Limb (tissue), 2 donors: ENCODE data around the gene EIPR1.
"Not testable (repeated sequence)": the region's sequence is repeated elsewhere in the genome, so short reads cannot be mapped to it uniquely, and the experiment has no call there.

Source experiments
- DNase-seq, 2 donors: peaks; one replicate each; pipeline ENCODE4 v3.0.0-alpha.2; 2016; ENCODE audit errors: extremely low spot score in 2 of 2

EIPR1 gene

DNA sequence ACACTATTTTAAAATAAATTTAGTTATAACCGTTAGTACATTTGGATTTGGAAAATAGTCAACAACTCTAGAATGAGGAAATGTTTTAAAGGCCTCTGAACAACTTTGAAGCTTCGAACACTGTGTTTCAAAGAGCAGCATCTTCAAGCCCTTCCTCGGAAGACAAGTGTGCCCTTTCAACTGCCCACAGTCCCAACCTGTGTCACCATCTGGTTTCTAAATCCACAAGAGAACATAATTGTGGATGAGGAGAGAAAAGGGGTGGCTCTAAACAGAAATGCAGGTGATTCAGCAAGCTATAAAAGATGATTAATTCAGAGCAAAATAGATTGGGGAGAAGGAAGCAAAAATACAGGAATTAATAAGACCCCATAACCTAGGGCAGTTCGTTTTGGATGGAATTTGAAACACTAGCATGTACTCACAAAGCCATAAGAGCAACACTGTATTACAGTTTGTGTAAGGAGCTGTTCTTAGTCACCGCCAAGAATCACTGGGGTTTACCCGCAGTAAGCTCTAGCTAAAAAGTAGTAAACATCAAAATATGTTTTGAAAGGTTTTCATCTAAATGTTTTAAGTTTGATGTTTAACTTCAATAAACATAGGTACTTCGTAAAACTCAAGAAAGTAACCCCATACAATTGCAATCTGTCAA, 160.7 kb downstream of the EIPR1 start:
- no peak for DNase-seq

DNA sequence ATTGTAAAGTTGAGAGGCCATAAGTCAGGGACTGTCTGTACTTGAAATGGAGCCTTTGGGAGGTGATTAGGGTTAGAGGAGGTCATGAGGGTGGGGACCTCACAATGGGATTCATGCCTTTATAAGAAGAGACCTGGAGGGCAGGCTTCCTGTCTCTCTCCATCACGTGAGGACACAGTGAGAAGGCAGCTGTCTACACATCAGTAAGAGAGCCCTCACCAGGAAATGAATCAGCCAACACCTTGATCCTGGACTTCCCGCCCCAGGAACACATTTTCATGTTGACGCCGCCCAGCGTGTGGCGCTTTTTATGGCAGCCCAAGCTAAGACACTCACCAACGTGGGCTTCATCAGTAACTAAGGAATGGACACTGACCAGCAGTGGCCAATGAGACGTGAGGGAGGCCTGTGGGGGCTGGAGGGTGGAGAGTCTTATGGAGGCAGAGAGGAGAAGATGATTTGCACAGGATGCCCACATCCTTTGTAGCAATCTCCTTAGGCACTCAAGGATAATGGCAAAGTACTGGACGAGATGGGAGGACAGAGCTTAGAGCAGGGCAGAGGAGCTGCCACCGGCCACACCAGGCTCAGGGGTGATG, 162.7 kb downstream of the EIPR1 start:
- DNase-seq = no peak

- no peak for DNase-seq
Measured at GRCh38 chr2:3214065-3214464, 163.6 kb downstream of the EIPR1 start.

GRCh38 chr2:3212984-3213383, 164.6 kb downstream of the EIPR1 start:
- no peak for DNase-seq

DNA sequence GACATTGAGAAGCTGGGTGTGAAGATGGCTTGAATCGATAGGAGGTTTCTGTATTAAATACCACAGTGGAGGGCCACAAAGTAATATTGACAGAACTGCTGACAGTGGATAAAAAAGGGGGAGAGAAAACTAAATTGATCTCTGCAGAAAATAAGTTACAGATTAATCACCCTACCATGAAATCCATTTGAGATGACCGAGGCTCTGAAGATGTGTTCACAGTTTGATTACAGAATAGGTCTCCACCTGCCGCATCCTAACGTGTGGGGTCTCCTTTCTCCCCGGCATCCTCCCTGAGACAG, 165.6 kb downstream of the EIPR1 start:
- DNase-seq = no peak

DNA sequence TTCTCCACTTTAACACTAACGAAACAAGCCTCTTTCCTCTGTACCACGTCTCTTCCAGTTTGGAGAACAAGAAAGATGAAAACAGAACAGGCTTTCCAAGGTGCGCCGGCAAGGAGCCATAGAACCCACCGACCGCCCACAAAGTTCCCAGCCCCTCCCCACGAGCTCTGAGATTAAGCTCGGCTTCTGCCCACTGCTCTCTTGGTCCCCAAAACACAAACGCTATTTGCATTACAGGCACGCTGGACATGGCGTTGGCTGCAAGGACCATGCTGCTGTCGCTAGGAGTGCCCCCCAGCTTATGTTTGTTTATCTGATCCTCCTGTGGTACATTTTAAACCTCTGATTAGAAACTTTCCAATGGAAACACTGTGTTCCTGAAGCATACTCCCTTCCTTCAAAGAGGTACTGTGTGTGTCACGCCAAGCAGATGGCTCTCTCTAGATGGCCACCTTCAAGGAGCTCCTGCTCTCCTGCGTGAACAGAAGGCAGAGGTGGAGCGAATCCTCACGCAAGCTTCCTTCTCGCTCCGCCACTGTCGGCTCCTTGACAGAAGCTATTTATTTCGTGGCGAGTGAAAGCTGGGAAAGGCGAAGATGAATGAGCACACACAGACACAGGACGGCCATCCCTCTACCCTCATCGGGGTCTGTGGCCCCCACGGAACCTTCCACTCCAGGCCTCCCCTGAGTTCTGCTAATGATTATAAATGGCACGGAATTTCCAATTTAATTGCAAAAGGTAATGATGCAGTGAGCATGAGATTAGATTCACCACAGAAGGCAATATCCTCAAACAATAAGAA, 166.2 kb downstream of the EIPR1 start:
- DNase-seq = no peak

GRCh38 chr2:3210257-3210656, 167.4 kb downstream of the EIPR1 start:
- DNase-seq = no peak

- DNase-seq = no peak
Measured at GRCh38 chr2:3209258-3209657, 168.4 kb downstream of the EIPR1 start.

GRCh38 chr2:3208591-3208990, 169.0 kb downstream of the EIPR1 start:
- DNase-seq = no peak

DNA sequence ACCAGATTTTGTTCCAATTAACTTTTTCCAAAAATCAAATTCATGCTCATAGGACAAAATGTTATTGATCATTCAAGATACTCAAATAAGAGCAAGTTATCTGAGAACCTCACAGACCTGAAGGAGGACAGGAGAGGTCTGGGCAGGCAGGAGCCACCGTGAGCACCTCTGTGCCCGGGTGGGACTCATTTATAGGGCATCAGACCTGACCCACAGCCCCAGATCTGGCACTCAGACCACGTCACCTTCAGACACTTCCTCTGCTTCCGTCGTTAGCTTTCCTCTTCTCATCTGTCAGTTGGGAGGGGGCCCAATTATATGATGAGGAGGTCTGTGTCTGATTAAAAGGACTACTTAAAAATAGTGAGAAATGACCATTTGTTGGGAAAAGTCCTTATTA, 169.4 kb downstream of the EIPR1 start:
- no peak for DNase-seq

GRCh38 chr2:3207091-3207491, 170.5 kb downstream of the EIPR1 start:
- DNase-seq = no peak

DNA sequence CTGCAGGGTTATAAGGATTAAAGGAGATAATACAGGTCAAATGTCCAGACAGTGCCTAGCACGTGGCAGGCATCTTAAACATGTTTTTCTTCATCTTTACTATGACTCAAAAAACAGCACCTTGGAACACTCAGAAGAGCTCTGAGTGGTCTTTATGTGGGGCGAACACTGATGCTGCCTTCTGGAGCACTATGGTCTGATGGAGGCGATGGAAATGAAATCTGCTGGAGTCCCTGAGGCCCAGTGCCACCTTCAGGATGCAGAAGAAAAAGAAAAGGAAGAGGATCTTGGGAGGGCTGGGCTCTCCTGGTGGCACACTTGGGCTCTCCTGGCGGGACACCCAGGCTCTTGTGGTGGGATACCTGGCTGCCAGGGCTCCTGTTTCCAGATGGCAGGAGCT, 171.8 kb downstream of the EIPR1 start:
- DNase-seq = no peak

DNA sequence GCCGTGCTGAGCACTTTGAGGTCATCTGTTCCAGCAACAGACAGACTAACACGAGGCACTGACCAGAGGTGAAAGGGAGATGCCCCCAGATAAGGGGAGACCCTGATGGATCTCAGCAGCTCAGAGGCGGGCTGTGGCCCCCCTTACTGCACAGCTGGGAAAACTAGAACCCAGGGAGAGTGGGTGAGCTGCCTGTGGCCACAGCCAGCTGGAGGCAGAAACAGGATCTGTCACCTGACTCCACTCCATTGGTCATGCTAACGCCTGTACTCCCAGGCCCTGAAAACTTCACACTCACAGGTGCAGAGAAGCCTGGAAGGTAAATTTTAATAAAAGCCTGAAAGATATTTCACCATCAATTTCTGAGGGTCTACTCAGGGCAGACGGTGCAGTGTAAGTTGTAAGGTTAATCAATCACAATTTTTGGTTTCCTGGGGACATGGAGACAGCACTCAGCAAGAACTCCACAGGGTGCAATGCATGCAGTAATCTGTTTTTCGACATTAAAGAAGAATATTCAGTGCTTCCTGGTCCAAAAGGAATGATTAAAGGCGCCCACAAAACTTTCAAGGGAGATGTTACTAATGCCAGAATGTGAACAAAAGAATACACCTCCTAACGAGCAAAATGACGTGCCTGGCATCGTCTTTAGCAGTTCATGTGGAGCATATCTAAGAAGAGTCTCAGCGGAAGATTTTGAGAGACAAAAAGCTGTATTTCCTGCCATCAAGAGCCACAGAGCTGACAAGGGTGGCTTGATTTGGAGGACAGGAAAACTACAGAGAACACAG, 173.4 kb downstream of the EIPR1 start:
- no peak for DNase-seq

- DNase-seq = no peak
Measured at GRCh38 chr2:3203497-3204019, 174.1 kb downstream of the EIPR1 start.

GRCh38 chr2:3202926-3203325, 174.7 kb downstream of the EIPR1 start:
- no peak for DNase-seq

DNA sequence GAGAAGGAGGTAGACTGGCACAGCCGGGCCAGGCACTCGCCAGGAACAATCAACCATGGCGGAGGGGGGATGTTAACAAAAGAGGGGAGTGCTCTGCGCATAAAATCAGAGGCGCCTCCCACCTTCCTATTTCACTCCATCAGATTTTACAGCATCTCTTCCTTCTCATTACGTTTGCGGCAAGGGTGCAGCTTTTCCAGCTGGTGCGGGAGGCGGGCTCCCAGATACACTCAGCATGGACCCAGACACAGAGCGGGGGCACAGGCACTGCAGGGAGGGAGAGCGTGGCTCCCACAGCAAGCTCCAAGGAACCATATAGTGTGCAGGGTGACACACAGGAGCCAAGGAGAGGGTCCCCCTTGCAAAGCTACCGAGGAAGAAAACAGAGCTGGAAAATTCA, 176.3 kb downstream of the EIPR1 start:
- DNase-seq = no peak

- DNase-seq = peak in 1 of 2 donors; percentile 8
Measured at GRCh38 chr2:3200420-3200939, 177.1 kb downstream of the EIPR1 start.

DNA sequence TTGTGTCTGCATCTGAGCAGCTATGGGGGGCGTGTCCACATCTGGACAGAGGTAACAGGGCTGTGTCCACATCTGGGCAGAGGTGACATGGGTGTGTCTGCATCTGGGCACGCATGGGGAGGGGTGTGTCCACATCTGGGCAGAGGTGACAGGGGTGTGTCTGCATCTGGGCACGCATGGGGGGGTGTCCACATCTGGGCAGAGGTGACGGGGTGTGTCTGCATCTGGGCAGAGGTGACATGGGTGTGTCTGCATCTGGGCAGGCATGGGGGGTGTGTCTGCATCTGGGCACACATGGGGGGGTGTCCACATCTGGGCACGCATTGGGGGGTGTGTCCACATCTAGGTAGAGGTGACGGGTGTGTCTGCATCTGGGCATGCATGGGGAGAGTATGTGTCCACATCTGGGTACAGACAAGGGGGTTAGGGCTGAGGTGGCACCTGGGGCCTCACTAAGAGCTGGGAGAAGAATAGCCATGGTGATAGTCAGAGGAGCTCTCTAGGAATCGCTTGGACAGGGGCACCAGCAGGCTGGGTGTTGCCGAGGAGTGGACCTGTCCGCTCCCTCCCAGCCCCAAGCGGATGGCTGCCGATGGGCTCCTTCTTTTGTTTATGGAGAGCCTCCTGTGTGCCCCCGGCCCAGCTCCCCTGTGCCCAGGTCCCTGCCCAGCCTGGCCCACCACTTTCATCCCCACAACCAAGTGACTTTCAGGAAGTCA, 177.8 kb downstream of the EIPR1 start:
- no peak for DNase-seq

- not testable (repeated sequence) for DNase-seq
Measured at GRCh38 chr2:3198671-3199192, 178.9 kb downstream of the EIPR1 start.

- no peak for DNase-seq
Measured at GRCh38 chr2:3198119-3198518, 179.5 kb downstream of the EIPR1 start.

DNA sequence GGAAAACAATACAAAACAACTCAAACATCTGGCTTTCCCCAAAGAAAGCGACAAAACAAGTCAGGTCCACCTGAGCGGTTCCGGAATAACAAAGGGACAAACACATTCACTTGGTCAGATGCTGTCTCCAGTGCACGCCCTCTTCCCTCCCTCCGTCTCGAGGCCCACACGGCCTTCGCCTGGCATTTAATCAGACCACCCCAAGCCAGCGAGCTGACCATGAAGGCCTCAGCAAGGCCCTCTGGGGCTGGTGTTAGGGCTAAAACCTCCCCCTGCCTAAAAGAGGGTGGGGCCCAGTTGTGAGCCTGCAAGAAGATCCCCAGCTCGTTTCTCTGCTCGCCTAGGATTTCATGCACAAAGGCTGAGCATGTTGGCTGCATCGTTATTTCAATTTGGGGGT, 180.3 kb downstream of the EIPR1 start:
- DNase-seq = no peak
